ENCODE data around the gene CEP350. TPM values are rescaled to one million over a fixed set of nuclear protein-coding genes. Genes with fewer than 3 reads are reported as not detected.
"Not testable (repeated sequence)": the region's sequence is repeated elsewhere in the genome, so short reads cannot be mapped to it uniquely, and the experiment has no call there.

The CEP350 gene
- polyA plus RNA-seq, 2 donors, result 5.0 to 5.2 TPM

DNA sequence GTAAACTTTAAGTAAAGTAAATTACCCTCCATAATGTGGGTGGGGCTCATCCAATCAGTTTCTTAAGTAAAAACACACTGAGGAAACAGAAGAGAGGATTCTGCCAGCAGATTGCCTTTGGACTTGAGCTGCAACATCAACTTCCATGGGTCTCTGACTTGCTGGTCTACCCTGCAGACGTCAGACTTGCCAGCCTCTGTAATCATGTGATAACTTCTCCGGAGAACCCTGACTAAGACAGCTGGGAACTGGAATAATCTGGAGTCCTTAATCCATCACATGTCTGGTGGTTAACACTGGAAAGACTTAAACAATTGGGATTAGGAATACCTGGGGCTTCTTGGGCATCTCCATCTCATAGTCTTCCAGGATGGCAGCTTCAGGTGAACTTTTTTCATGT lies 13.2 kb upstream of the CEP350 start:
- Histone ChIP-seq H3K4me1 (ENCODE audit: control insufficient read depth in 2 of 2, insufficient read depth in 2 of 2, low read length in 1 of 2) (no peaks in the 10 kb centered on the region), H3K9me3 (ENCODE audit: control insufficient read depth in 2 of 2, insufficient read depth in 1 of 2, low read depth in 1 of 2, low read length in 1 of 2) (no peaks in the 10 kb centered on the region), H3K27me3 (ENCODE audit: control insufficient read depth in 1 of 2, insufficient read depth in 2 of 2, low read length in 2 of 2) (no peaks in the 10 kb centered on the region), H3K27ac (ENCODE audit: low read depth in 2 of 2, low read length in 1 of 2) (no peak overlapping the region), H3K36me3 (ENCODE audit: control insufficient read depth in 2 of 2, insufficient read depth in 2 of 2, low read length in 1 of 2) (no peaks in the 10 kb centered on the region), H3K4me3 (ENCODE audit: low read depth in 1 of 2, low read length in 2 of 2) (no peak overlapping the region)
- WGBS, 2 donors, result 62 to 76% methylated on average over 2 of the region's 2 CpGs

- no peak overlapping the region for H3K4me3 ChIP-seq (ENCODE audit: low read depth in 1 of 2, low read length in 2 of 2)
- peaks cover 0 to 2% of the 10 kb centered on the region in 2 donors for H3K4me1 ChIP-seq (ENCODE audit: control insufficient read depth in 2 of 2, insufficient read depth in 2 of 2, low read length in 1 of 2)
- H3K27me3 ChIP-seq (ENCODE audit: control insufficient read depth in 1 of 2, insufficient read depth in 2 of 2, low read length in 2 of 2), result no peaks in the 10 kb centered on the region
- H3K9me3 ChIP-seq (ENCODE audit: control insufficient read depth in 2 of 2, insufficient read depth in 1 of 2, low read depth in 1 of 2, low read length in 1 of 2), result no peaks in the 10 kb centered on the region
- no peak overlapping the region for H3K27ac ChIP-seq (ENCODE audit: low read depth in 2 of 2, low read length in 1 of 2)
- WGBS, 2 donors, result 89 to 94% methylated on average over 7 of the region's 7 CpGs
- H3K36me3 ChIP-seq (ENCODE audit: control insufficient read depth in 2 of 2, insufficient read depth in 2 of 2, low read length in 1 of 2), result no peaks in the 10 kb centered on the region
Observed at GRCh38 chr1:179950651-179951050, 4.0 kb upstream of the CEP350 start.

DNA sequence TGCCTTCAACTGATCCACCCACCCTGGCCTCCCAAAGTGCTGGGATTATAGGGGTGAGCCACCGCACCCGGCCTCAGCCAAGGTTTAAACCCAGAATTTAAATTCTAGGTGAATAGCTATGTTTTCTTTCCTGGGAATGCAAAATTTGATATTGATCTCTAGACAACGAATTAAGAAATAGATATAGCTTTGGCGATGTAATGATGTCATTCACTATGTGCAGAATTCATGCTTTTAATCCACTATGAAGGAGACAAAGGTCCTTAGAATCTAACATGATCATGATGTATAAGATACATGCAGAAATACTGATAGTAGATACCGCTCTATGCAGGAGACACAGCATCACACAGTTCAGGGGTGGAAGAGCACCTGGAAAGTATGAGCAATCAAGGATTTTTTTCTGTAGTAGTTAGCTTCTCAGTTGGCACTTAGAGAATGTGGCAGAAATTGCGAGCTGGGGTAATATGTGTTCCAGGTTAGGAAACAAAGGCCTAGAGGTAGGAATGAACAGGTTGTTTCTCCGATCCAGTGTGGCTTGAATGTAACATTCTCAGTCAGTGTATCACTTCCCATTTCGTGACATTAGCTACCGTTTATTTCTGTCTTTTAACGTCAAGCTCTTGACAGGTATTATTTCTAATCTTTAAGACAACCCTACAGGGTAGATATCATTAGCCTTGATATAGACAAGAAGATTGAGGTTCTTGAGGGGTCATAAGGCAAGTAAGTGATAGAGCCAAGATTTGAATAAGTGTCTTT lies 3.0 kb upstream of the CEP350 start:
- no peak overlapping the region for H3K27ac ChIP-seq (ENCODE audit: low read depth in 2 of 2, low read length in 1 of 2)
- H3K4me3 ChIP-seq (ENCODE audit: low read depth in 1 of 2, low read length in 2 of 2), result no peak overlapping the region
- H3K4me1 ChIP-seq (ENCODE audit: control insufficient read depth in 2 of 2, insufficient read depth in 2 of 2, low read length in 1 of 2), result peaks cover 0 to 2% of the 10 kb centered on the region in 2 donors
- no peaks in the 10 kb centered on the region for H3K36me3 ChIP-seq (ENCODE audit: control insufficient read depth in 2 of 2, insufficient read depth in 2 of 2, low read length in 1 of 2)
- H3K27me3 ChIP-seq (ENCODE audit: control insufficient read depth in 1 of 2, insufficient read depth in 2 of 2, low read length in 2 of 2), result no peaks in the 10 kb centered on the region
- no peaks in the 10 kb centered on the region for H3K9me3 ChIP-seq (ENCODE audit: control insufficient read depth in 2 of 2, insufficient read depth in 1 of 2, low read depth in 1 of 2, low read length in 1 of 2)
- WGBS, 2 donors, result 90 to 92% methylated on average over 10 of the region's 10 CpGs

DNA sequence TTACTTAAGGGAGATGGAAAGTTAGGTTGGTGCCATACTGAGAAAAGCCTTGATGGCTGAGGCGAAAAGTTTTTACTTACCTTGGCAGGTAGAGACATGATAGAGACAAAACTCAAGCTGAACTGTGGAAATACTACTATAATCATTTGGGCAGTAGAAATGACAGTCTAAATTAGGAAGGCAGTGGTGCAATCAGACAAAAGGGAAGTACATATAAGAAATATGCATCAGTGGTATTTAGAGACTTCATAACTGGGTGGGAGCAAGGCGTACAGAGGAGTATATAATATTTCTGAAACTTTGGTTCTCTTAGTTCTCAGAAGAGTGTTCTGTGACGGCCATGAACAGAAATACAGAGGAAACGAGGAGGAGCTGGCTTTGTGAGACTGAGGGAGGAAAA lies 2.4 kb upstream of the CEP350 start:
- no peaks in the 10 kb centered on the region for H3K27me3 ChIP-seq (ENCODE audit: control insufficient read depth in 1 of 2, insufficient read depth in 2 of 2, low read length in 2 of 2)
- H3K27ac ChIP-seq (ENCODE audit: low read depth in 2 of 2, low read length in 1 of 2), result no peak overlapping the region
- WGBS, 2 donors, result 82 to 89% methylated on average over 4 of the region's 4 CpGs

DNA sequence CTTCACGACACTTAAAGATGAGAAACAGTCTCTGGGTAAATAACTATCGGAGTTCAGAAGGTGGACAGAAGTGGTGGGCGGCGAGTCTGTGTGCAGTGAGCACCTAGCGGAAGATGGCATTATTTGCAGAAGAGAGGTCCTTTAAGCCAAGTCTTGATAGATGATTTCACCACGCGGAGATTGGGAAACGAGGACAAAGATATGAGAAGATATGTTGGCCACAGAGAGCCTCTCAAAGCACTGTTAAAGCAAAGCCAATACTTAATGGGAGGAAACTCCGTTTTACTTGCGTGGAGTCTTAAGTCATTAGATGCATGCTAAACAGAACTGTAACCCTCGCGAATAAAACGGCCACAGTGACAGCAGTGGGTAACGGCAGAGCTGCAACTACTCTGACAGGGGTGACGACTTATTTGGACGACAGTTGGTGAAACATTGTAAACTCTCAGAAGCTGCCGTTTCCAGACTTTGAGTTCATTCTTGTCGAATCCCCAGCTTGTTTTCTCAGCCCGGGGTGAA lies 577 bp upstream of the CEP350 start:
- Histone ChIP-seq H3K4me3 (ENCODE audit: low read depth in 1 of 2, low read length in 2 of 2) (peak overlapping the region; percentile 90 to 99), H3K27ac (ENCODE audit: low read depth in 2 of 2, low read length in 1 of 2) (peak overlapping the region; percentile 99), H3K27me3 (ENCODE audit: control insufficient read depth in 1 of 2, insufficient read depth in 2 of 2, low read length in 2 of 2) (no peaks in the 10 kb centered on the region), H3K36me3 (ENCODE audit: control insufficient read depth in 2 of 2, insufficient read depth in 2 of 2, low read length in 1 of 2) (no peaks in the 10 kb centered on the region), H3K4me1 (ENCODE audit: control insufficient read depth in 2 of 2, insufficient read depth in 2 of 2, low read length in 1 of 2) (peaks cover 0 to 2% of the 10 kb centered on the region in 2 donors), H3K9me3 (ENCODE audit: control insufficient read depth in 2 of 2, insufficient read depth in 1 of 2, low read depth in 1 of 2, low read length in 1 of 2) (no peaks in the 10 kb centered on the region)
- WGBS, 2 donors, result 0 to 2% methylated on average over 19 of the region's 19 CpGs

More for the DNA sequence above, 2.4 kb upstream of the CEP350 start:
- no peak overlapping the region for H3K4me3 ChIP-seq (ENCODE audit: low read depth in 1 of 2, low read length in 2 of 2)
- no peaks in the 10 kb centered on the region for H3K36me3 ChIP-seq (ENCODE audit: control insufficient read depth in 2 of 2, insufficient read depth in 2 of 2, low read length in 1 of 2)
- H3K4me1 ChIP-seq (ENCODE audit: control insufficient read depth in 2 of 2, insufficient read depth in 2 of 2, low read length in 1 of 2), result peaks cover 0 to 2% of the 10 kb centered on the region in 2 donors
- H3K9me3 ChIP-seq (ENCODE audit: control insufficient read depth in 2 of 2, insufficient read depth in 1 of 2, low read depth in 1 of 2, low read length in 1 of 2), result no peaks in the 10 kb centered on the region

DNA sequence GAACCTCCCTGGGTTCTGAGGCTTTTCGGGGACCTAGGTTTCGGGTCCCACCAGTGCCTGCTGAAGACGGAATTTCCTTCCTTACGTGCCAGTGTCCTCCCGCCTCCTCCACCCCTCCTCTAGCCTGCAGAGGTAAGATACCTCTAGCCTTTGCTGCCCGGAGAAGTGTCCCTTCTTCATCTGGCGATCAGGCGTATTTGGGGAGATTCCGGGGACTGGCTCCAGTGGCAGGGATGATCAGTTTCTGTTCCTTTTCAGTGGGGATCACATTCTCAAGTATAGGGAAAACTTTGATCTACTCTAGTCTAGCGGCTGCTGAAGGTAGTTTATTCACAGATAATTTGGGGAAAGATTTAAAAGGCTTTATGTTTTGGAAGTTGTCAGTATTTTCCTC lies 674 bp downstream of the CEP350 start:
- Histone ChIP-seq H3K36me3 (ENCODE audit: control insufficient read depth in 2 of 2, insufficient read depth in 2 of 2, low read length in 1 of 2) (no peaks in the 10 kb centered on the region), H3K27ac (ENCODE audit: low read depth in 2 of 2, low read length in 1 of 2) (peak overlapping the region; percentile 99), H3K9me3 (ENCODE audit: control insufficient read depth in 2 of 2, insufficient read depth in 1 of 2, low read depth in 1 of 2, low read length in 1 of 2) (no peaks in the 10 kb centered on the region), H3K27me3 (ENCODE audit: control insufficient read depth in 1 of 2, insufficient read depth in 2 of 2, low read length in 2 of 2) (no peaks in the 10 kb centered on the region), H3K4me3 (ENCODE audit: low read depth in 1 of 2, low read length in 2 of 2) (peak overlapping the region; percentile 90 to 99), H3K4me1 (ENCODE audit: control insufficient read depth in 2 of 2, insufficient read depth in 2 of 2, low read length in 1 of 2) (peaks cover 0 to 2% of the 10 kb centered on the region in 2 donors)
- 0% methylated on average over 10 of the region's 10 CpGs for WGBS, 2 donors

DNA sequence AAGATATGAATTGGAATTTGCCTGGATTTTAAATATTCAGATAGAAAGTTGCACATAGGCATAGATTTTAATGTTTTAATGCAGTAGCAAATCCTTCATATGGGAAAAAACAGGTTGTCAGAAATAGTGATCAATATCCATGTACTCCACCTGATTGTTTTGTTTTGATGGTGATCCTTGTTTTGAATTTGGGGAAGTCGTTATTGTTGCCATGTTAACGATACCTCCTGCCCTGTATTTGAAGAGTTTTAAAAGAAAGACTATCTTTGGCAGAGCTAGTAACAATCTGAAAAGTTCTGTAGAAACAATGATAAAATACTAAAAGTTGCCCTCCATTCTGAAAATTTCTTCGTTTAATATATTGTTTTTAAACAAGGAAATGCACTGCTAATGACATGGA lies 1.1 kb downstream of the CEP350 start:
- no peaks in the 10 kb centered on the region for H3K27me3 ChIP-seq (ENCODE audit: control insufficient read depth in 1 of 2, insufficient read depth in 2 of 2, low read length in 2 of 2)
- peaks cover 0 to 2% of the 10 kb centered on the region in 2 donors for H3K4me1 ChIP-seq (ENCODE audit: control insufficient read depth in 2 of 2, insufficient read depth in 2 of 2, low read length in 1 of 2)
- H3K9me3 ChIP-seq (ENCODE audit: control insufficient read depth in 2 of 2, insufficient read depth in 1 of 2, low read depth in 1 of 2, low read length in 1 of 2), result no peaks in the 10 kb centered on the region
- peak overlapping the region in 1 of 2 donors; percentile 90 for H3K4me3 ChIP-seq (ENCODE audit: low read depth in 1 of 2, low read length in 2 of 2)
- H3K27ac ChIP-seq (ENCODE audit: low read depth in 2 of 2, low read length in 1 of 2), result no peak overlapping the region
- WGBS, 2 donors, result 1 to 4% methylated on average over 3 of the region's 3 CpGs
- H3K36me3 ChIP-seq (ENCODE audit: control insufficient read depth in 2 of 2, insufficient read depth in 2 of 2, low read length in 1 of 2), result no peaks in the 10 kb centered on the region

- no peak overlapping the region for H3K27ac ChIP-seq (ENCODE audit: low read depth in 2 of 2, low read length in 1 of 2)
- no peak overlapping the region for H3K4me3 ChIP-seq (ENCODE audit: low read depth in 1 of 2, low read length in 2 of 2)
- H3K27me3 ChIP-seq (ENCODE audit: control insufficient read depth in 1 of 2, insufficient read depth in 2 of 2, low read length in 2 of 2), result no peaks in the 10 kb centered on the region
- 87 to 91% methylated on average over 3 of the region's 3 CpGs for WGBS, 2 donors
- no peaks in the 10 kb centered on the region for H3K36me3 ChIP-seq (ENCODE audit: control insufficient read depth in 2 of 2, insufficient read depth in 2 of 2, low read length in 1 of 2)
- H3K4me1 ChIP-seq (ENCODE audit: control insufficient read depth in 2 of 2, insufficient read depth in 2 of 2, low read length in 1 of 2), result peaks cover 0 to 2% of the 10 kb centered on the region in 2 donors
- no peaks in the 10 kb centered on the region for H3K9me3 ChIP-seq (ENCODE audit: control insufficient read depth in 2 of 2, insufficient read depth in 1 of 2, low read depth in 1 of 2, low read length in 1 of 2)
Observed at GRCh38 chr1:179958359-179958758, 3.7 kb downstream of the CEP350 start.

- H3K4me1 ChIP-seq (ENCODE audit: control insufficient read depth in 2 of 2, insufficient read depth in 2 of 2, low read length in 1 of 2); H3K27me3 ChIP-seq (ENCODE audit: control insufficient read depth in 1 of 2, insufficient read depth in 2 of 2, low read length in 2 of 2); H3K36me3 ChIP-seq (ENCODE audit: control insufficient read depth in 2 of 2, insufficient read depth in 2 of 2, low read length in 1 of 2); H3K27ac ChIP-seq (ENCODE audit: low read depth in 2 of 2, low read length in 1 of 2); H3K9me3 ChIP-seq (ENCODE audit: control insufficient read depth in 2 of 2, insufficient read depth in 1 of 2, low read depth in 1 of 2, low read length in 1 of 2); H3K4me3 ChIP-seq (ENCODE audit: low read depth in 1 of 2, low read length in 2 of 2): not testable (repeated sequence)
- 98 to 99% methylated on average over 8 of the region's 8 CpGs for WGBS, 2 donors
Observed at GRCh38 chr1:179962168-179962567, 7.6 kb downstream of the CEP350 start.

GRCh38 chr1:179966551-179966950 lies 11.9 kb downstream of the CEP350 start:
- Histone ChIP-seq H3K4me1 (ENCODE audit: control insufficient read depth in 2 of 2, insufficient read depth in 2 of 2, low read length in 1 of 2) (peaks cover 0 to 6% of the 10 kb centered on the region in 2 donors), H3K9me3 (ENCODE audit: control insufficient read depth in 2 of 2, insufficient read depth in 1 of 2, low read depth in 1 of 2, low read length in 1 of 2) (no peaks in the 10 kb centered on the region), H3K36me3 (ENCODE audit: control insufficient read depth in 2 of 2, insufficient read depth in 2 of 2, low read length in 1 of 2) (peaks cover 0 to 3% of the 10 kb centered on the region in 2 donors), H3K27ac (ENCODE audit: low read depth in 2 of 2, low read length in 1 of 2) (no peak overlapping the region), H3K27me3 (ENCODE audit: control insufficient read depth in 1 of 2, insufficient read depth in 2 of 2, low read length in 2 of 2) (no peaks in the 10 kb centered on the region), H3K4me3 (ENCODE audit: low read depth in 1 of 2, low read length in 2 of 2) (no peak overlapping the region)

Data from esophagus (tissue), 2 donors.